Activated CD8-positive, alpha-beta memory T cell treated with anti-CD3 and anti-CD28 coated beads, Interleukin-2, amount 50 U/mL, for 1 hour (primary cell): ENCODE results near the gene SRSF8.
"Not testable (repeated sequence)": the region's sequence is repeated elsewhere in the genome, so short reads cannot be mapped to it uniquely, and the experiment has no call there.

Experiments
- DNase-seq: peaks from one replicate; pipeline ENCODE4 v3.0.0-alpha.2; 2020; ENCODE audit errors: extremely low read depth

The SRSF8 gene

GRCh38 chr11:95095858-95096587 lies 29.3 kb downstream of the SRSF8 start:
- DNase-seq, result no peak

- DNase-seq, result no peak
Observed at GRCh38 chr11:95097209-95097608, 30.5 kb downstream of the SRSF8 start.

DNA sequence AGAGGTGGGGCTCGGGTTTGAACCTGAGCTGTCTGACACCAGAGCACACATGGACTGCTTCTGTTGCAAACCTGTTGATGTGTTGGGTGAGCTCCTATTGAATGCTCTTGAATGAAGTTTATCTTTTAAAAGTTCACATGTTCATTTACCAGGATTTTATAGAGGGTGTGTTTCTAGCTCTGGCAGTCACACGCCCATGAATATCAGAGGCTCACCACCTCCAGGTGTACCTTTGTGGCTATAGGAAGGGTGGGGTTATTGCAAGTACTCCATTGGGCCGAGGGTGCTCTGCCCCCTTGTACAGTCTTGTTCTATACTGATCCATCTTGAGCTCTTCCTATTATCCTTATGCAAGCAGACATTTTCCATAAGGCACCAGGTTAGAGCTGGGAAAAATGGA lies 32.1 kb downstream of the SRSF8 start:
- no peak for DNase-seq

DNA sequence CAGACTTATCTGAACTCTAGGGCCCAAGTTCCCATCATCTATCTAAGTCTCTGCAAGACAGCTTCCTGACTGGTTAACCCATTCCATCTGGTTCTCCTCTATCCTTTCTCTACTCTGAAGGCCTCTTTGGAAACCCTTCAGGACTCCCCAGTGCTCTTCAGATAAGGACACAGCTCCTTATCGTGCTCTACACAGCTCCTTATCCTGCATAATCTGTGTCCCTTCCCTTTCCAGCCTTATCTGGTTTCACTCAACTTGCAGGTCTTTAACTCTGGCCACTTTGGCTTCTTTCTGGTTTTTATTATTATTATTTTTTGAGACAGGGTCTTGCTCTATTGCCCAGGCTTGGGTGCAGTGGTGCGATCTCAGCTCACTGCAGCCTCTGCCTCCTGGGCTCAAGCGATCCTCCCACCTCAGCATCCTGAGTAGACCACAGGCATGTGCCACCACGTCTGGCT lies 33.5 kb downstream of the SRSF8 start:
- no peak for DNase-seq

- DNase-seq, result no peak
Observed at GRCh38 chr11:95100856-95101507, 34.3 kb downstream of the SRSF8 start.

DNA sequence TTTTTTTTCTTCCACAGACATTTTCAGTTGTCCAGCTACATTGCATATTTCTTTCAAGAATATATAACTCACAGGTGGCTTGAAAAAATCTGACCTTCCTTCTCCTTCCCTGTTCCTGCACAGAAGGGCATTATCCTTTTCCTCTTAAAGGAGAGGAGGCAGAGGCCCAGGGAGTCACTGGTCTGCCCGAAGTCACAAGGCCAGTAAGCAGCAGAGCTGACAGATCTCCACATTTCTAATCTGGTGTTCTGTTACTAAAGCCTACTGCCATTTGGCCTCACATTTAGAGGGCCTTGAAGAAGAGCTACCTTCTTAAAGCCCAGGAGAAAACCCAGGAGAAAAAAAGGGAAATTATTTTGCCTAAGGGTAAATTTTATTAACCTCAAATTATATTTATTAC lies 35.2 kb downstream of the SRSF8 start:
- DNase-seq, result no peak

GRCh38 chr11:95102733-95103132 lies 36.0 kb downstream of the SRSF8 start:
- no peak for DNase-seq

DNA sequence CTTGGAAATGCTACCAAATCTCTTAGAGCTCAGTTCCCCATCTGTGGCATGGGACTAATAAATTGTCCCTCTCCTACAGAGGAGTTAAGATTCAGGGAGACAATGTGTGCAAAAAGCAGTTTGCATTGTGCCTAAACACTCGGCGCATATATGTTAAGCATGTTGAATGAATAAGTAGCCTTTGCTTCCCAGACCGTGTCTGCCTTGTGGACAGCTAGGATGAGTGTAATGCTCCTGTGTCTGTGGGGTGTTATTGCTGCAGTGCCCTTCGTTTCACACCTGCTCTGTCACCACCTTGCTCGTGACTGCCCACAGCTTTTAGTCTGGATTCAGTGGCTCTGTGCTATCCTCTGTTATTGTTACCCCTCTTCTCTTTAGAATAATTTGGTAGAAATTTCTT lies 37.0 kb downstream of the SRSF8 start:
- DNase-seq, result no peak

DNA sequence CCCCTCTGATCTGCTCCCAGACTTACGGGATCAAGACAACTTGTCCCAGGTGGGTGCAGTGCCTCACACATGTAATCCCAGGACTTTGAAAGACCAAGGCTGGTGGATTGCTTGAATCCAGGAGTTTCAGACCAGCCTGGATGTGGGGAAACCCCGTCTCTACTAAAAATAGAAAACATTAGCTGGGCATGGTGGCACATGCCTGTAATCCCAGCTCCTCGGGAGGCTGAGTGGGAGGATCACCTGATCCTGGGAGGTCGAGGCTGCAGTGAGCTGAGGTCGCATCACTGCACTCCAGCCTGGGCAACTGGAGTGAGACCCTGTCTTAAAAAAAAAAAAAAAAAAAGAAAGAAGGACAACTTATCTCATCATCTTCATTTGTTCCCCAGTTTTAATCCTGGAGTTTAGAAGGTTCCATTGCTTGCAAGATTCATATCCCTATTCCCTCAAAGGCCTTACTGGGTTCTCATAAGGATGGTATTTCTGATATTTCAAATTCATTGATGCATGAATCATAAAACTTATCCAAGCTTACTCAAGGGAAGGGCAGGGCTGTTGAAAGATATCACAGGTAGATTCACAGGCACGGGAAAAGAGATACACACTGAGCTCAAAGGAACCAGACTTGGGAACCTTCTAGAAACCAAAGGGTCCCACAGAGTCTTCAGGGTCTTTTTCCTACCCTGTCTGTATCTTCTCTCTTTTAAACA lies 37.6 kb downstream of the SRSF8 start:
- no peak for DNase-seq

DNA sequence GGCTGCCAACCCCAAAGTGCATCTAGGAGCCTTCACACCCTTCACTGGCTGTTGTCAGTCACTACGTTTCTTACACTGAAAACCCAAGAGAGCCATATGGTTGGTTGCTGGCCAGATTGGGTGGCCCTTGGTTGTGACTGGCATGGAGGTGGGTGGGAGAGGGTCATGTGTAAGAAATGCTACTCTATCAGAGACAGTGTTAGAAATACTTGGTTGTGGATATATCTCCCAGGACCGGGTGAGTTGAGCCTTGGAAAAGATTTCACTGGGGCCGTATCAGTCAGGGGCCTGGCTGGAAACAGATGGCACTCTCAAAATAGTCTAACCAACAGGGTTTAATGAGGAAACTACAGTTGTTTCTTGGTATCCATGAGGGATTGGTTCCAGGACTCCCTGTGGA lies 38.1 kb downstream of the SRSF8 start:
- DNase-seq, result no peak

DNA sequence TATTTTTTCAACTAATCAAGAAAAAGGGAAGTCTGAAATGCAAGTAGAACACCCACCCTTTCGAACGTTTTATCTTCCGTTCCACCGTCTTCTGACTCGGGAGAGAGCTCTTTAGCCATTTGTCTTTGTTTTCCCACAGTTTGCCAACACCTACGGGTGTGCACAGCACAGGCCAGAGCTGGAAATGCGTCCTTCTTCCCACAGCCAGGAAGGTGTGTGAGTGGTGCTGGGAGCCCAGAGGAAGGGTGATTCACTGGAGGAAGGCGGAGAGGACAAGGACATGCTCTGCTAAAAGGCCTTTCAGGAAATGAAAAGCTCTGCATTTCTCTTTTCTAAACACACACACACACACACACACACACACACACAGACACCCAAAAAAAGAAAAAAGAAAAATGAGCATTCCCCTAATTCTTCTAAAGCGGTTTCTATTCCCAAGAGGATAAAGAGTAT lies 41.5 kb downstream of the SRSF8 start:
- no peak for DNase-seq

DNA sequence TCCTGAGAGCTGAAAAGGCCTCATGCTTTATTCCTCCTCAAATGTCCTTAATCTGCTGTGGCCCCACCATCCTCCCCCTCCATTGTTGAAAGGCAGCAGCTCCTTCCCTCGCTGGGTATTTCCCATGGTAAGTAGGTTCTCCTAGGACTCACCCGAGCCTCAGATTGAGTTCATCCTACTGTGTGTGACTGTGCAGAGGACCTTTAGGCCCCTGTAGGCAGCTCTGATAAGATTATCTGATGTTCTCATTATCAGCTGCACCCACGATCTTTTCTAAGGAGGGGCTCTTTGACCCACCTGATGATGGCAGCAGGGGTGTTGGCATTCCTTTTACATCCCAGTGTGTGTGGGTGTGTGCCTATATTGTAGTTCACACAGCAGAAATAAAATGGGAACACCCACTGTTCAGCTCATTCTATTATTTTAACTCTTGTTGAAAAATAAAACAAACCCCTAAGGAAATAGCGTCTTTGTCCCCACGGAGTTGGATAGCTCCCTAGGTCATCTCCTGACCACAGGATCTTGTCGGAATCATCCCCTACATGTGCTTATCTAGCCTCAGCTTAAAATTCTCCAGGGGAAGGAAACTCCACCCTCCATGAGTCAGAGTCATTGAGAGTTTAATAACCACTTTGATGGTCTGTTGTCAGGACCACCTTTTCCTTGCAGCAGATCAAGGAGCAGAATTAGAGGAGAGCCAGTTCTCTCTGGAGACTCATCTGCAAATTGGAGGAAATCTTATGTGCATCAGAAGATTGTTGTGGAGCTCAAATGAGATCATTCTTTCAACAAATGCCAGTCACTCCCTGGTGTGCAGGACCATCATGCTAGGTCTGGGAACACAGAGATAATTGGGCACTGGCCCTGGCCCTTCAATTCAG lies 42.2 kb downstream of the SRSF8 start:
- DNase-seq, result no peak

GRCh38 chr11:95111471-95111870 lies 44.8 kb downstream of the SRSF8 start:
- DNase-seq, result not testable (repeated sequence)

DNA sequence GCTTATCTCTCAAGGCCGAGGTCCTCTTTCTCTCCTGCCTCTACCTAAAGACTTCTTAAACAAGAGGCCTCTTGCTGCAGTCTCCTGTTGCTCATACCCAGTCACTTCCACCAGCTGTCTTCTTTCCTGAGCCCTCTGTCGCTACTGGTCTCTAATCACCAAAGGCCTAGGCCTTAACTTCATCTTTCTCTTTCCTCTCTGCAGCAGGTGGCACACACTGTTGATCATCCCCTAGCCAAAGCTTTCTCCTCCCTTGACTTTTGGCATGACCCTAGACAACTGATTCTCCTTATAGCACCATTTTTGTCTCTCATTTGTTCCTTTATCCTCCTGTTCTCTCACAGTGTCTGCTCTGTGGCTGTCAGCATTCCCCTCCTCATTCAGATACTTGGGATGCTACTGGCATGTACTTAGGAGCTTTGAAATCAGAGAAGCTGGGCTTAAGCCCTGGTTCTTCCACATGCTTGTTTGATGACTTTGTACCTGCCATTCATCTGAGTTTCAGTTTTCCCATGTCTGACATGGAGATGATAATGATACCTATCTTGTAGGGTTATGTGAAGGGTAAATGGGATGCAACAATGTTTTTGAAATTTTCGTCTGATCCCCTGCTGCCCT lies 45.3 kb downstream of the SRSF8 start:
- no peak for DNase-seq

GRCh38 chr11:95115597-95115996 lies 48.9 kb downstream of the SRSF8 start:
- no peak for DNase-seq

DNA sequence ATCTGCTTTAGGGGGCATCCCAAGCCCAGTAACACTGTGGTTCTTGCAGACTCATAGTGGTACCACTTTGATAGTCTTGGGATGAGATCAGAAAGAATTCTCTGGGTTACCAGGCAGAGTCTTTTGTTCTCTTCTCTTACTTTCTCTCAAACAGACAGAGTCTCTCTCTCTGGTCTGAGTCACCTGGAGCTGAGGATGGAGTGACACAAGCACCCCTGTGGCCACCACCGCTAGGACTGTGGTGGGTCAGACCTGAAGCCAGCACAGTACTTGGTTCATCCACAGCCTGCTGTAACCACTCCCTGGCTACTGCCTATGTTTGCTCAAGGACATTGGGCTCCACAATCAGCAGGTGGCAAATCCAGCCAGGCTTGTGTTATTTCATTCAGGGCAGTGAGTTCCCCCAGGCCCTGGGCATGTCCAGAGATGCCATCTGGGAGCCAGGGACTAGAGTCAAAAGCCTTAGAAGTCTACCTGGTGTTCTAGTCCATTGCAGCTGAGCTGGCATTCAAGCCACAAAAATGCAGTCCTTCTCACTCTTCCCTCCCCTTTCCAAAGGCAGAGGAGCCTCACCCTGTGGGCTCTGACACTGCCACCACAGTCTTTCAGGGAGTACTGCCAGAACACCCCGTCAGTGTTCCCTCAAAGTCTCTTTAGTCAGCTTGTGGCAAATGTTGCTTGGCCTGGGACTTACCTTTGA lies 52.8 kb downstream of the SRSF8 start:
- no peak for DNase-seq
